OCI-LY3 (cell line): ENCODE measurements around the gene ELOVL1.

Experiments
- H2AFZ ChIP-seq: fragments of 200-600, 300-600 bp; shearing (Covaris generic); 2 replicates; pipeline ENCODE4 v1.6.0; 2014; ENCODE audit warnings: antibody characterized with exemption, low read depth, low read length
- H3K27ac ChIP-seq: fragments of 200-600, 300-600 bp; sonication (generic); 2 replicates; pipeline ENCODE4 v1.5.1; 2014; ENCODE audit warnings: mild to moderate bottlenecking, low read length, moderate library complexity, mixed read lengths
- H3K27me3 ChIP-seq: fragments of 200-600, 300-600 bp; sonication (generic); 2 replicates; pipeline ENCODE4 v1.6.1; 2014; ENCODE audit warnings: low read depth, low read length, mixed read lengths
- H3K36me3 ChIP-seq: fragments of 200-600, 300-600 bp; sonication (generic); replicated peaks from 2 replicates; pipeline ENCODE3; 2014; ENCODE audit warnings: low read depth, low read length, mixed read lengths
- H3K4me1 ChIP-seq: fragments of 300-600, 200-600 bp; sonication (generic); 2 replicates; pipeline ENCODE4 v1.6.1; 2014; ENCODE audit warnings: low read length, mixed read lengths
- H3K4me2 ChIP-seq: fragments of 200-600, 300-600 bp; sonication (generic); 2 replicates; pipeline ENCODE4 v1.6.1; 2014; ENCODE audit warnings: low read length, mixed read lengths
- H3K4me3 ChIP-seq: fragments of 300-600, 200-600 bp; sonication (generic); 2 replicates; pipeline ENCODE4 v1.5.1; 2014; ENCODE audit warnings: antibody characterized with exemption, mild to moderate bottlenecking, low read length, moderate library complexity
- H3K79me2 ChIP-seq: fragments of 300-600, 200-600 bp; shearing (Covaris generic); 2 replicates; pipeline ENCODE4 v1.6.1; 2014; ENCODE audit warnings: mild to moderate bottlenecking, low read length, mixed read lengths
- H3K9ac ChIP-seq: fragments of 300-600, 200-600 bp; shearing (Covaris generic); 2 replicates; pipeline ENCODE4 v1.6.0; 2014; ENCODE audit warnings: mild to moderate bottlenecking, low read length, moderate library complexity
- H3K9me3 ChIP-seq: fragments of 200-600, 300-600 bp; shearing (Covaris generic); 2 replicates; pipeline ENCODE4 v1.6.1; 2014; ENCODE audit warnings: low read length, mixed read lengths; ENCODE audit not compliant: insufficient read depth
- H4K20me1 ChIP-seq: fragments of 200-600, 300-600 bp; sonication (generic); 2 replicates; pipeline ENCODE4 v1.6.1; 2016; ENCODE audit warnings: low read length, mixed read lengths; ENCODE audit not compliant: insufficient read depth
- CTCF ChIP-seq: fragments of 200-600, 300-600 bp; sonication (generic); IDR thresholded peaks from 2 replicates; pipeline ENCODE4 v1.5.1; 2014; ENCODE audit warnings: antibody characterized with exemption, low read length, low read depth
- EZH2phosphoT487 ChIP-seq: fragments of 200-600 bp; shearing (Covaris generic); IDR thresholded peaks from 2 replicates; pipeline ENCODE4 v1.6.1; 2018; ENCODE audit warnings: antibody characterized with exemption, mixed run types, low read depth

The ELOVL1 gene

GRCh38 chr1:43327549-43328292, 40.1 kb downstream of the ELOVL1 start:
- no peaks in the 10 kb centered on the region for H4K20me1 ChIP-seq
- H3K27ac ChIP-seq: no peak overlapping the region
- TF ChIP-seq CTCF: no peak
- TF ChIP-seq EZH2phosphoT487: no peak
- H3K4me1 ChIP-seq: no peaks in the 10 kb centered on the region
- no peaks in the 10 kb centered on the region for H3K27me3 ChIP-seq
- H3K4me3 ChIP-seq: no peak overlapping the region
- H3K4me2 ChIP-seq: no peak overlapping the region
- no peaks in the 10 kb centered on the region for H3K36me3 ChIP-seq
- 0 out of 2 replicates have a peak, but pooled peaks cover 3% of the 10 kb centered on the region for H3K9me3 ChIP-seq
- no peak overlapping the region for H2AFZ ChIP-seq
- H3K79me2 ChIP-seq: no peaks in the 10 kb centered on the region
- H3K9ac ChIP-seq: no peak overlapping the region

GRCh38 chr1:43325381-43325780, 42.4 kb downstream of the ELOVL1 start:
- Histone ChIP-seq H3K36me3 (no peaks in the 10 kb centered on the region), H2AFZ (no peak overlapping the region), H3K4me2 (no peak overlapping the region), H3K27ac (no peak overlapping the region), H3K9me3 (0 out of 2 replicates have a peak, but pooled peaks cover 3% of the 10 kb centered on the region), H3K9ac (no peak overlapping the region), H3K27me3 (no peaks in the 10 kb centered on the region), H3K4me1 (no peaks in the 10 kb centered on the region), H3K79me2 (no peaks in the 10 kb centered on the region), H3K4me3 (no peak overlapping the region), H4K20me1 (no peaks in the 10 kb centered on the region)
- no peak for TF ChIP-seq EZH2phosphoT487
- TF ChIP-seq CTCF: no peak

GRCh38 chr1:43324810-43325209, 43.0 kb downstream of the ELOVL1 start:
- no peaks in the 10 kb centered on the region for H4K20me1 ChIP-seq

More at GRCh38 chr1:43324810-43325209, 43.0 kb downstream of the ELOVL1 start:
- H2AFZ ChIP-seq: no peak overlapping the region
- H3K9ac ChIP-seq: no peak overlapping the region
- H3K9me3 ChIP-seq: 0 out of 2 replicates have a peak, but pooled peaks cover 3% of the 10 kb centered on the region
- no peak overlapping the region for H3K27ac ChIP-seq
- no peak overlapping the region for H3K4me2 ChIP-seq
- H3K27me3 ChIP-seq: no peaks in the 10 kb centered on the region
- H3K36me3 ChIP-seq: no peaks in the 10 kb centered on the region
- H3K4me1 ChIP-seq: no peaks in the 10 kb centered on the region
- H3K79me2 ChIP-seq: no peaks in the 10 kb centered on the region
- no peak overlapping the region for H3K4me3 ChIP-seq
- TF ChIP-seq CTCF: no peak
- no peak for TF ChIP-seq EZH2phosphoT487
